ENCODE results near the gene HDAC9. TPM values are rescaled to one million over a fixed set of nuclear protein-coding genes. Genes with fewer than 3 reads are reported as not detected.

Gene HDAC9
- polyA plus RNA-seq, 2 of the 4 experiments (the other 2 are of a cell fraction): 0.05 to 0.26 TPM

GRCh38 chr7:18526368-18526878 lies 30.9 kb downstream of the HDAC9 start (continued):
- TF ChIP-seq HOXB5 (CRISPR knock-in tag; IDR thresholded peaks at IDR 0.05): no peak
- no peak for TF ChIP-seq KDM5A (IDR thresholded peaks at IDR 0.05)
- TF ChIP-seq POLR2AphosphoS2 (conservative IDR thresholded peaks at IDR 0.05; ENCODE audit: low read length): no peak
- TF ChIP-seq CBX8 (IDR thresholded peaks at IDR 0.05): no peak
- TF ChIP-seq, protein P1, sequence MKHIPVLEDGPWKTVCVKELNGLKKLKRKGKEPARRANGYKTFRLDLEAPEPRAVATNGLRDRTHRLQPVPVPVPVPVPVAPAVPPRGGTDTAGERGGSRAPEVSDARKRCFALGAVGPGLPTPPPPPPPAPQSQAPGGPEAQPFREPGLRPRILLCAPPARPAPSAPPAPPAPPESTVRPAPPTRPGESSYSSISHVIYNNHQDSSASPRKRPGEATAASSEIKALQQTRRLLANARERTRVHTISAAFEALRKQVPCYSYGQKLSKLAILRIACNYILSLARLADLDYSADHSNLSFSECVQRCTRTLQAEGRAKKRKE (CRISPR knock-in tag; IDR thresholded peaks at IDR 0.05; ENCODE audit: low read depth): no peak

- Histone ChIP-seq H3K4me2 (no peak overlapping the region), H3K27ac (no peak overlapping the region), H3K4me3 (no peak overlapping the region), H3K9me3 (no peaks in the 10 kb centered on the region), H3K4me1 (no peaks in the 10 kb centered on the region)
- WGBS (ENCODE audit: missing lambda C conversion rate): 18% methylated on average over 1 of the region's 1 CpG
- FAIRE-seq (no peak), ATAC-seq (no peak), DNase-seq (ENCODE audit: low read depth in 1 of 2, low spot score in 1 of 2) (no peak)
- CTCF ChIA-PET: no interaction called here
- TF ChIP-seq EP300 (IDR thresholded peaks at IDR 0.05) (no peak), KDM5A (IDR thresholded peaks at IDR 0.05) (no peak), JUNB (IDR thresholded peaks at IDR 0.05) (no peak), HOXB5 (CRISPR knock-in tag; IDR thresholded peaks at IDR 0.05) (no peak), ELK1 (IDR thresholded peaks at IDR 0.05; ENCODE audit: low read depth, low read length) (no peak), GATA3 (IDR thresholded peaks at IDR 0.05; ENCODE audit: borderline replicate concordance) (no peak), HMGXB4 (CRISPR knock-in tag; IDR thresholded peaks at IDR 0.05; ENCODE audit: borderline replicate concordance) (no peak), ZSCAN20 (CRISPR knock-in tag; IDR thresholded peaks at IDR 0.05) (no peak), EHF (CRISPR knock-in tag; IDR thresholded peaks at IDR 0.05) (no peak), KDM1A (IDR thresholded peaks at IDR 0.05; ENCODE audit: low read depth) (no peak), POLR2AphosphoS2 (conservative IDR thresholded peaks at IDR 0.05; ENCODE audit: low read length) (no peak), HOXA7 (CRISPR knock-in tag; IDR thresholded peaks at IDR 0.05) (no peak), HDAC2 (IDR thresholded peaks at IDR 0.05) (no peak), RNF2 (IDR thresholded peaks at IDR 0.05; ENCODE audit: borderline replicate concordance, low read depth) (no peak), MAFK (IDR thresholded peaks at IDR 0.05; ENCODE audit: partially characterized antibody) (no peak), FOSB (CRISPR knock-in tag; IDR thresholded peaks at IDR 0.05) (no peak), FOXS1 (CRISPR knock-in tag; IDR thresholded peaks at IDR 0.05) (no peak), CBX8 (IDR thresholded peaks at IDR 0.05) (no peak)
- TF ChIP-seq, protein P2, sequence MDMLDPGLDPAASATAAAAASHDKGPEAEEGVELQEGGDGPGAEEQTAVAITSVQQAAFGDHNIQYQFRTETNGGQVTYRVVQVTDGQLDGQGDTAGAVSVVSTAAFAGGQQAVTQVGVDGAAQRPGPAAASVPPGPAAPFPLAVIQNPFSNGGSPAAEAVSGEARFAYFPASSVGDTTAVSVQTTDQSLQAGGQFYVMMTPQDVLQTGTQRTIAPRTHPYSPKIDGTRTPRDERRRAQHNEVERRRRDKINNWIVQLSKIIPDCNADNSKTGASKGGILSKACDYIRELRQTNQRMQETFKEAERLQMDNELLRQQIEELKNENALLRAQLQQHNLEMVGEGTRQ (IDR thresholded peaks at IDR 0.05): no peak
- POLR2A ChIA-PET: interaction anchor here (0.7 kb wide), 1 partner anchor 476 kb away, joined by 3 read pairs; no protein-coding TSS in a partner anchor
Measured at GRCh38 chr7:18529239-18529638, 33.7 kb downstream of the HDAC9 start.
